Stimulated activated CD4-positive, alpha-beta T cell treated with anti-CD3 and anti-CD28 coated beads, Interleukin-1b, Interleukin-23, amount 100 ng/mL, for 24 hours (primary cell): ENCODE data around the gene MATR3.
"Not testable (repeated sequence)": the region's sequence is repeated elsewhere in the genome, so short reads cannot be mapped to it uniquely, and the experiment has no call there.

Experiments
- DNase-seq, 4 experiments: peaks; one replicate each; pipeline ENCODE4 v3.0.0-alpha.2; 2020; ENCODE audit warnings: low read depth in 4 of 4, low spot score in 1 of 4

The MATR3 gene

GRCh38 chr5:139295346-139296057 lies 2.0 kb downstream of the MATR3 start:
- DNase-seq: no peak

GRCh38 chr5:139296198-139296597 lies 2.7 kb downstream of the MATR3 start:
- DNase-seq: no peak

- no peak for DNase-seq
Observed at GRCh38 chr5:139296862-139297326, 3.4 kb downstream of the MATR3 start.

- no peak for DNase-seq
Observed at GRCh38 chr5:139297439-139298133, 4.0 kb downstream of the MATR3 start.

GRCh38 chr5:139298242-139298641 lies 4.7 kb downstream of the MATR3 start:
- no peak for DNase-seq

GRCh38 chr5:139299486-139299885 lies 5.9 kb downstream of the MATR3 start:
- no peak for DNase-seq

- no peak for DNase-seq
Observed at GRCh38 chr5:139301808-139302499, 8.4 kb downstream of the MATR3 start.

- no peak for DNase-seq
Observed at GRCh38 chr5:139304391-139305324, 11.1 kb downstream of the MATR3 start.

- no peak for DNase-seq
Observed at GRCh38 chr5:139306197-139306596, 12.7 kb downstream of the MATR3 start.

GRCh38 chr5:139306628-139307379 lies 13.3 kb downstream of the MATR3 start:
- DNase-seq: no peak

- no peak for DNase-seq
Observed at GRCh38 chr5:139308797-139309196, 15.3 kb downstream of the MATR3 start.

GRCh38 chr5:139310715-139311186 lies 17.2 kb downstream of the MATR3 start:
- not testable (repeated sequence) for DNase-seq

- DNase-seq: no peak
Observed at GRCh38 chr5:139312075-139312474, 18.5 kb downstream of the MATR3 start.

GRCh38 chr5:139314276-139314675 lies 20.7 kb downstream of the MATR3 start:
- DNase-seq: no peak

- no peak for DNase-seq
Observed at GRCh38 chr5:139315056-139315615, 21.6 kb downstream of the MATR3 start.

GRCh38 chr5:139335811-139336210 lies 42.3 kb downstream of the MATR3 start:
- no peak for DNase-seq

GRCh38 chr5:139340051-139340450 lies 46.5 kb downstream of the MATR3 start:
- DNase-seq: no peak

GRCh38 chr5:139341187-139341688 lies 47.7 kb downstream of the MATR3 start:
- no peak for DNase-seq

GRCh38 chr5:139341689-139342422 lies 48.3 kb downstream of the MATR3 start, which contains the start of gene PAIP2:
Gene PAIP2 (plus strand): TSS chr5:139341854. CDS start chr5:139363785, 21,931 bp downstream.
- peak; percentile 93 to 97 (median 96) for DNase-seq
